HFF-Myc (cell line): ENCODE measurements around the gene HSPA1A.
A peak's percentile ranks its signal among the peaks of the same experiment; 100 is the strongest.
"Not testable (repeated sequence)": the region's sequence is repeated elsewhere in the genome, so short reads cannot be mapped to it uniquely, and the experiment has no call there.

ENCODE experiments used
- DNase-seq: peaks from one replicate; pipeline ENCODE4 v3.0.0-alpha.2; 2011; ENCODE audit warnings: low read depth; ENCODE audit errors: extremely low read depth
- H3K4me3 ChIP-seq: replicated peaks from 2 replicates; pipeline ENCODE4 v1.5.1; 2011; ENCODE audit warnings: low read depth, mild to moderate bottlenecking, control low read depth, low read length
- TF ChIP-seq, protein P1 (sequence below): IDR thresholded peaks from 2 replicates; pipeline ENCODE4 v1.5.1; 2012; ENCODE audit warnings: mild to moderate bottlenecking, low read depth, low read length, control low read depth; ENCODE audit errors: missing control alignments

HSPA1A gene

DNA sequence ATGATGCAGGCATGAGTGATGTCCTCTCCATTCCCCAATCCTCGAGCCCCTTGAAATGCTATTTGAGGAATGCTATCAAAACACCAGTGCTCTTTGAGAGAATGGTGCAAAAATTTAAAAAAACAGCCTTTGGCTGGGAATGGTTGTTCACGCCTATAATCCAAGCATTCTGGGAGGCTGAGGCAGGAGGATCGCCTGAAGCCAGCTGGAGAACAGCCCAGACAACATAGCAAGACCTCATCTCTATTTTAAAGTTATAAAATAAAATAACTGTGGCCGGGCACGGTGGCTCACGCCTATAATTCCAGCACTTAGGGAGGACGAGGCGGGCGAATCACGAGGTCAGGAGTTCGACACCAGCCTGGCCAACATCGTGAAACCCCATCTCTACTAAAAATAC lies 15.6 kb upstream of the HSPA1A start:
- TF ChIP-seq, protein P1, sequence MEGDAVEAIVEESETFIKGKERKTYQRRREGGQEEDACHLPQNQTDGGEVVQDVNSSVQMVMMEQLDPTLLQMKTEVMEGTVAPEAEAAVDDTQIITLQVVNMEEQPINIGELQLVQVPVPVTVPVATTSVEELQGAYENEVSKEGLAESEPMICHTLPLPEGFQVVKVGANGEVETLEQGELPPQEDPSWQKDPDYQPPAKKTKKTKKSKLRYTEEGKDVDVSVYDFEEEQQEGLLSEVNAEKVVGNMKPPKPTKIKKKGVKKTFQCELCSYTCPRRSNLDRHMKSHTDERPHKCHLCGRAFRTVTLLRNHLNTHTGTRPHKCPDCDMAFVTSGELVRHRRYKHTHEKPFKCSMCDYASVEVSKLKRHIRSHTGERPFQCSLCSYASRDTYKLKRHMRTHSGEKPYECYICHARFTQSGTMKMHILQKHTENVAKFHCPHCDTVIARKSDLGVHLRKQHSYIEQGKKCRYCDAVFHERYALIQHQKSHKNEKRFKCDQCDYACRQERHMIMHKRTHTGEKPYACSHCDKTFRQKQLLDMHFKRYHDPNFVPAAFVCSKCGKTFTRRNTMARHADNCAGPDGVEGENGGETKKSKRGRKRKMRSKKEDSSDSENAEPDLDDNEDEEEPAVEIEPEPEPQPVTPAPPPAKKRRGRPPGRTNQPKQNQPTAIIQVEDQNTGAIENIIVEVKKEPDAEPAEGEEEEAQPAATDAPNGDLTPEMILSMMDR = no peak
- no peak for DNase-seq

DNA sequence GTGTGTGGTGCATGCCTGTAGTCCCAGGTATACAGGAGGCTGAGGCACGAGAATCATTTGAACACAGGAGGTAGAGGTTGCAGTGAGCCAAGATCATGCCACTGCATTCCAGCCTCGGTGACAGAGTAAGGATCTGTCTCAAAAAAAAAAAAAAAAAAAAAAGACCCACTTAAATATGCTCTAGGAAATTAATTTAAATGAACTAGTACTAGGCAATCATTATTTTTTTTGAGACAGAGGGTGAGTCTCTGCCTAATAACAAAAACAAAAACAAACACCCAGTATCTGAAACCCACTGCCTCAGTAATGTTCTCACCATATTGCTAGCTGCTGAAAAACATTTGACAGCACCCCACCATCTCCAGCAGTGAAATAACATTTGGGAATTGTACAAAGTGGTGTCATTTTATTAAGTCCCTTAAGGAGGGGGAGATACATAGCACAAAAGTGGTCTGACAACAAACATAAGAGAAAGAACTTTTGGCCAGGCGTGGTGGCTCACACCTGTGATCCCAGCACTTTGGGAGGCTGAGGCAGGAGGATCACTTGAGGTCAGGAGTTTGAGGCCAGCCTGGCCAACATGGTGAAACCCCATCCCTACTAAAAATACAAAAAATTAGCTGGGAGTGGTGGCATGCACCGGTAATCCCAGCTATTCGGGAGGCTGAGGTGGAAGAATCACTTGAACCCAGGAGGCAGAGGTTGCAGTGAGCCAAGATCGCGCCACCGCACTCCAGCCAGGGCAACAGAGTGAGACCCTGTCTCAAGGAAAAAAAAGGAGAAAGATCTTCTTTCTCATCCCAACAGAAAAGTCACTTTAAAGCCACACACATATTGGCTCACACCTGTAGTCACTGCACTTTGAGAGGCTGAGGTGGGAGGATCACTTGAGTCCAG lies 14.1 kb upstream of the HSPA1A start:
- not testable (repeated sequence) for H3K4me3 ChIP-seq, DNase-seq

More for the DNA sequence above, 15.6 kb upstream of the HSPA1A start:
- no peak overlapping the region for H3K4me3 ChIP-seq

DNA sequence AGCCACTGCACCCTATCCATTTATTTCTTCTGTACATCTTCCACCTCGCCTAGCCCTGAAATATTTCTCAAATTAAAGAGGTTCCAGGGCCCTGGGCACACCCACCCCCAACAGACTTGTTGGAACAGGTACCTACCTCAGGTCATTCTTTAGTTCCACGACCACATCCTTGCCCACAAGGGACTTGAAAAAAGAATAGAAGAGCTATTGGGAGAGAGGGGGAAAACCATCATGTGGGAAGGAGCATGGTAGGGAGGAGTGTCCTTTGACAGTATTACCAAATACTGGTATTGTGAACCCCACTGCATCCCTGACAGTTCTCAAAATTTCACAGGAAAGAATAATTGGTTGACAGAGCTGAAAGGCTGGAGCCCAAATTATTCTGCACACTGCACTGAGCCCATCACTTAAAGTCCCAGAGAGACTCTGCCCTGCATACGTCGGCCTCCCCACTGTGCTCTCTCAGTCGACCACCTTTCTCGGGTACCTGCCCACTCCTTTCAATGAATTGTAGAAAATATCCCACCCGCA lies 9.3 kb upstream of the HSPA1A start:
- no peak for DNase-seq
- TF ChIP-seq, protein P1 = no peak
- peak overlapping the region; percentile 94 for H3K4me3 ChIP-seq

DNA sequence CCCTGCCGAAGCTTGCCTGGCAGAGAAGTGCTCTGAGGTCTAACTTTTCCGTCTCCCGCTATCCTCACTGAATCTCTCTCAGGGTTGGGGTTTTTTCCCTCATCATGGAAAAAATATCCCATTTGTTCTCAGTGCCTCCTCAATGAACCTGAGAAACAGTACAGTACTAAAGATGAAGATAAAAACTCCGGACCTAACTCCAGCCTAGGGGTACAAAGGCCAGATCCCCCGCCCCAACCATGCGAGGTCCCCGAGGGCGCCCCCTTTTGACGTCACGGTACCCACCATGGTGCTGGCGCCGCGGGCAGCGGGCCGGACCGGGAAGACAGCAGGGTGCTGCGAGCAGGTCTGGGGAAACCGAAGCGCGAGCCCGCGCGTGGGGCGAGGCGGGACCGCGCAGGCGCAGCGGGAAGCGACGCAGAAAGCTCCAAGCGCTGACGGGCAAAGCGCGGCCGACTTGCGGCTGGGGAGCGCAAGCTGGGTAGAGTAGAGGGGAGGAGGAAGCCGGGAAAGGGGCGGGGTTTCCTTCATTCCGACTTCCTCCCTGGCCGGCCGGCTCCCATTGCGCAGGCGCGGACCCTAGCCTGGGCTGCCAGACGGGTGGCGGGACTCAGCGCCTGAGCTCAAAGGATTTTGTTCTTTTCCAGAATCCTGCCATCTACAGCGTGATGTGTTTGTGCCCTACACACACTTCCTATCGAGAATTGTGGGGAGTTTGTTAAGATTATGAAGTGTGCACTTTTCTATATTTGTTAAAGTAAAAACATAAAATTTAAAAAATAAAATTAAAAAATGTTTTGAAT lies 8.7 kb upstream of the HSPA1A start, which contains the start of gene LSM2:
Gene LSM2, minus strand, starts transcription at position 497 of the 803 bp plus-strand sequence. Its CDS starts 209 bp downstream, at position 288.
- TF ChIP-seq, protein P1 = peak; percentile 35
- H3K4me3 ChIP-seq = peak within 1 kb of the TSS; percentile 94
- DNase-seq = peak; percentile 87

DNA sequence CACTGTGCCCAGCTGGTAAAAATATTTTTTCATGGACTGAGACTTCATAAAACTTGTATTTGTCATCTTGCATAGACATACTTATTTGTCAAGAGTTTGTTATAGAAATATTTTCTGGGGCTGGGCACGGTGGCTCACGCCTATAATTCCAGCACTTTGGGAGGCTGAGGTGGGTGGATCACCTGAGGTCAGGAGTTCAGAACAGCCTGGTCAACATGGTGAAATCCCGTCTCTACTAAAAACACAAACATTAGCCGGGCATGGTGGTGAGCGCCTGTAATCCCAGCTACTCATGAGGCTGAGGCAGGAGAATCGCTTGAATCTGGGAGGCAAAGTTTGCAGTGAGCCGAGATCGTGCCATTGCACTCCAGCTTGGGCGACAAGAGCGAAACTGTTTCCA lies 6.7 kb upstream of the HSPA1A start:
- DNase-seq, H3K4me3 ChIP-seq: not testable (repeated sequence)

DNA sequence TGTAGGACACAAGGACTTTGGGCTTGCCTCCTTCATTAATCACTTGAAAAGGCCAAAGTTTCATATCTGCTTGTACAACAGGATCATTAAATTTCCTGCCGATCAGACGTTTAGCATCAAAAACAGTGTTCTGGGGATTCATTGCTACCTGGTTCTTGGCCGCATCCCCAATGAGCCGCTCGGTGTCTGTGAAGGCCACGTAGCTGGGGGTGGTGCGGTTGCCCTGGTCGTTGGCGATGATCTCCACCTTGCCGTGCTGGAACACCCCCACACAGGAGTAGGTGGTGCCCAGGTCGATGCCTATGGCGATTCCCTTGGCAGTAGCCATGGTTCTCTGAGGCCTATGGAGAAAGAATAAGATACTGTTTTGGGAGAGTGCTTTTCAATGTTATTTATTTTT lies 3.7 kb upstream of the HSPA1A start:
- no peak for DNase-seq
- H3K4me3 ChIP-seq = no peak overlapping the region
- TF ChIP-seq, protein P1 = no peak

DNA sequence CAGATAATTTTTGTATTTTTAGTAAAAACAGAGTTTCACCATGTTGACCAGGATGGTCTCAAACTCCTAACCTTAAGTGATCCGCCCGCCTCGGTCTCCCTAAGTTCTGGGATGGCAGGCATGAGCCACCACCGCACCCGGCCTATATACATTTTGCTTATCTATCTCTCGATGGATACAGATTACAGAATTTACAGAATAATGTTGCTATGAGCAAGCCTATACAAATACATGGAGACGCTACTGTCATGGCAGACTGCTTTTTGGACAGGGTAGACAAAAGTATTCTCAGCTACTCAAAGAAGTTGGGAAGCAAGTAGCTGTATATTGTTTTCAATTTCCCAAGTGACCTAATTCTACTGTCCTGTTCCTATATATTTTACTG lies 1.9 kb upstream of the HSPA1A start:
- no peak for DNase-seq
- H3K4me3 ChIP-seq = no peak overlapping the region
- TF ChIP-seq, protein P1 = no peak
